Subcutaneous adipose tissue (tissue), 4 donors: Measurements from ENCODE around the gene NRM. TPM values are rescaled to one million over a fixed set of nuclear protein-coding genes. Genes with fewer than 3 reads are reported as not detected.

ENCODE experiments used
- total RNA-seq, 4 donors: library from RNA; depleted of rRNA; stranded (reverse); fragments of >200 nt; gene quantifications; one replicate each; pipeline ENCODE4 v1.1.0, GENCODE V29; 2016
- TF ChIP-seq, protein P1 (sequence below): fragments of 450-650 bp; IDR thresholded peaks from one replicate; pipeline ENCODE4 v1.5.1; 2016; ENCODE audit warnings: low read depth, mild to moderate bottlenecking, control low read depth, antibody characterized with exemption, moderate library complexity

Gene NRM
- total RNA-seq, 4 donors from 2014 or later: 2.0 to 4.2 (median 3.6) TPM

DNA sequence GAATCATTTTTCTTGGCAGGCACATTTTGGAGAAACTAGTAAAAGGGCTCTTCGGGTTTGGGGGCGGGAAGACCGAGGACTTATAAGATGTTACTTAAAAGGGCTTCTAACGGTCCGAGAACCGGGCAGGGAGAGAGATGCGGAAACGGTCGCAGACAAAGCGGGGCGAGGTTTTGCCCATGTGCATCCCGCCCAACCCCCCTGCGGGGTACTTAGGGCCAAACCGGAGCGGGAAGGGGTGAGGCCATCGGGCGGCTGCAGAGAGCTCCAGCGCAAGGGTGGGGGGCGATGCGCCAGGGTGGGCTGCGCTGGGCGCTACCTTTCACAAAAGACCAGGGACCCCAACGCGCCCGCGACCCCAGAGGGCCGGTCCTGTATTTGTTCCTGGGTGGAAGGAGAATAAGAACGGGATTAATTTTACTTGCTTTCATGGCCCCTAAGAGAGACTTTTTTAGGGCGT is 30.0 kb upstream of the NRM start:
- TF ChIP-seq, protein P1, sequence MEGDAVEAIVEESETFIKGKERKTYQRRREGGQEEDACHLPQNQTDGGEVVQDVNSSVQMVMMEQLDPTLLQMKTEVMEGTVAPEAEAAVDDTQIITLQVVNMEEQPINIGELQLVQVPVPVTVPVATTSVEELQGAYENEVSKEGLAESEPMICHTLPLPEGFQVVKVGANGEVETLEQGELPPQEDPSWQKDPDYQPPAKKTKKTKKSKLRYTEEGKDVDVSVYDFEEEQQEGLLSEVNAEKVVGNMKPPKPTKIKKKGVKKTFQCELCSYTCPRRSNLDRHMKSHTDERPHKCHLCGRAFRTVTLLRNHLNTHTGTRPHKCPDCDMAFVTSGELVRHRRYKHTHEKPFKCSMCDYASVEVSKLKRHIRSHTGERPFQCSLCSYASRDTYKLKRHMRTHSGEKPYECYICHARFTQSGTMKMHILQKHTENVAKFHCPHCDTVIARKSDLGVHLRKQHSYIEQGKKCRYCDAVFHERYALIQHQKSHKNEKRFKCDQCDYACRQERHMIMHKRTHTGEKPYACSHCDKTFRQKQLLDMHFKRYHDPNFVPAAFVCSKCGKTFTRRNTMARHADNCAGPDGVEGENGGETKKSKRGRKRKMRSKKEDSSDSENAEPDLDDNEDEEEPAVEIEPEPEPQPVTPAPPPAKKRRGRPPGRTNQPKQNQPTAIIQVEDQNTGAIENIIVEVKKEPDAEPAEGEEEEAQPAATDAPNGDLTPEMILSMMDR: no peak

DNA sequence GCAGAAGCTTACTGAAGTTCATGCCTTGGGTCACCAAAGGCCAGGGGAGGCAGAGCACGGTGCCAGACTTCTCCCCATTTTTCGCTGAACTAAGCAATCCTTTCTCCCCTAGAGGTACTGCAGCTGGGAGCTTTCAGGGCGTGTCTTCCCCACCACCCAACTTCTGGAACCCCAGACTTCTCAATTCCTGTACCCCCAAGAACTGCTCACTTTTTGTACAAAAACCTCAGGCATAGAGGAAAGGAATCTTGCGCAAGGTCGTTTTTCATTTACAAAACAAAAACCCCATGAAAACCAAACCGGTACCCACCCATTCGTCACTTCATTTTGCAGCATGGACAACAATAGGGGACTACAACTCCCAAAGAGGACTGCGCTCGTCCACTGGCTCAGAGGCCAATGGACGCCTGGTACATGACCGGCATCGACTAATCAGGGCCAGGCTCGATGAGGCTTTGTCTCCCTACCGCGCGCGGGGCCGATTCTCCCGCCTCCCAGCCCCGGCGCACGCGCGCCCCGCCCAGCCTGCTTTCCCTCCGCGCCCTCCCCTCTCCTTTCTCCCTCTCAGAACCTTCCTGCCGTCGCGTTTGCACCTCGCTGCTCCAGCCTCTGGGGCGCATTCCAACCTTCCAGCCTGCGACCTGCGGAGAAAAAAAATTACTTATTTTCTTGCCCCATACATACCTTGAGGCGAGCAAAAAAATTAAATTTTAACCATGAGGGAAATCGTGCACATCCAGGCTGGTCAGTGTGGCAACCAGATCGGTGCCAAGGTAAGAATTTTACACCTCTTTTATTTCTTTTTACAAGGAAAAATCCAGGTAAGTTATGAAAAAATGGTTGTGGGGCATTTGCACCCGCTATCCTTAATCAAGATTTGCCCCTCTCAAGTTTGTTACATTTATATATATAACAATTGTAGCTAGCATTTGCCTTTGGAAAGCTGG is 29.3 kb upstream of the NRM start, which contains the start of gene TUBB:
TSS of gene TUBB (plus strand) at position 562 of the 947 bp plus-strand sequence. CDS start at position 717, 155 bp downstream.
- TF ChIP-seq, protein P1: no peak

DNA sequence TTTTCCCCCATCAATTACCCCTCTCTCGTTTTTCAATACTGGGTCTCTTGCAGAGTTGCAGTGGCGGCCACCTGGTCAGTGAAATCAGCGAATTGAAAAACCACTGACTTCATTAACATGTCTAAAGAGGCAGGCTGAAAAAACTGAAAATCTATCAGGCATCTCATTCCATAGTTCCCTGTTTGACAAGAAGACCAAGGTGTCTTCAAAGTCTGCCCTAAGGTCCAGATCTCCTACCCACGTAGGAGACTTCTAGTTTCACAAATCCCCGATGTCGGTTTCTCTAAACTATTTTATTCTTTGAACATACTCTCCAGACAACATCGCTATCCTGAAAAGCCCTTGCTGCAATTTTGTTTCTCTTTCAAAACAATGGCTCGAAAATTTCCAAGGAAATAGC is 28.6 kb upstream of the NRM start:
- TF ChIP-seq, protein P1: no peak

DNA sequence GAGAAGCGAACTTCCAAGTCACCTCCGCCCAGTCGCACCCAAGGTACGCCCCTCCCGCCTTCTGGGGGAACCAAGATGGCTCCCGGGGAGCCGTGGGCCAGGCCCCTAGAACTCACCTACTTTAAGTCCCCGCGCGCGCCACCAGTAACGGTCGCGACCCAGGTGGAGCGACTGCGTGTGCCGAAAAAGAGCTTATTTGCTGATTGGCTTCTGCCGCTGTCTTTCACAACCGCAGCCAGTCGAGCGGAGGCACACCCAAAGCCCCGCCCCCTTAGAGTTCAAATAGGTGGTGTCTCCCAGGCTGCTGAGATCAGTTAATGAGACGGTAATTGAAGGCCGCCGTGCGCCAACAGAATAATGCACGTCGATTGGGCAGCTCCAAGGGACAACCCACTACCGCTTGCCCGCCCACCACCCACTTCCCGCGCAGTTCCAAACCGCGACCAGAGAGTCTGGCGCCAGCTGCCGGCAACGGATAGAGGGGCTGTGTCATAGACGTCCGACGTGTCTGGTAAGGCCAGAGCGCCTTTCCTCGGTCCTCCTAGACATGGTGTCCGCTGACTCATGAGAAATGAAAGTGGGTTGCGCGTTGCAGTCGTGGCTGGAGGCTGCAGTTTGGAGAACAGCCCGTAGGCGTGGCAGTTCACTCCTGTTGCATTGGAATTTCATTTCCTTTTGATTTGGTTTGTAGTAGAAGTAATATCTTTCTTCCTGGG is 26.5 kb upstream of the NRM start, which contains the start of gene MDC1:
TSS of gene MDC1 (minus strand) at position 153 of the 716 bp plus-strand sequence. CDS start 2,106 bp downstream, outside the sequence.
- TF ChIP-seq, protein P1: no peak

DNA sequence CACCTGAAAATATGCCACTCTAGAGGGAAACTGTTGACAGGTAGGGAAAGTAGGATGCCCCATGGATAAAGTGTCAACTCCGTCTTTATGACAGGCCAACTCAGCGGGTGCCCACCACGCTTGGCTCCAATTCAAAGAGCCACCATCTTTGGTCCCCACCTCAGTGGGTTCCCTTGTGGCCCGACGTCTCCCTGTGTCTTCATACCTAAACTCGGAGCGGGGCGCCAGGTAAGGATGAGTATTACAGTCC is 26.0 kb upstream of the NRM start:
- TF ChIP-seq, protein P1: no peak

DNA sequence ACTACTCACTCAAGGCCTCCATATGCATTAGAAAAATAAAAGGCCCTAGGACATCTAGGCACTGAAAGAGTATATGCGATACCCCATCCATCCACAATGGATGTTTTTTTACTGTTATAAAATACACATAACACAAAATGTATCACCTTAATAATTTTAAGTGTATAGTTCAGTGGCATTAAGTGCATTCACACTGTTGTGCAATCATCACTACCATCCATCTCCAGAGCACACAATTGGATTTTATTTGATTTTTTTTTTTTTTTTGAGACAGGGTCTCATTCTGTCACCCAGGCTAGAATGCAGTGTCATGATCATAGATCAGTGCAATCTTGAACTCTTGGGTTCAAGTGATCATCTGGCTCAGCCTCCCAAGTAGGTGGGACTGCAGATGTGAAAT is 23.5 kb upstream of the NRM start:
- TF ChIP-seq, protein P1: no peak

DNA sequence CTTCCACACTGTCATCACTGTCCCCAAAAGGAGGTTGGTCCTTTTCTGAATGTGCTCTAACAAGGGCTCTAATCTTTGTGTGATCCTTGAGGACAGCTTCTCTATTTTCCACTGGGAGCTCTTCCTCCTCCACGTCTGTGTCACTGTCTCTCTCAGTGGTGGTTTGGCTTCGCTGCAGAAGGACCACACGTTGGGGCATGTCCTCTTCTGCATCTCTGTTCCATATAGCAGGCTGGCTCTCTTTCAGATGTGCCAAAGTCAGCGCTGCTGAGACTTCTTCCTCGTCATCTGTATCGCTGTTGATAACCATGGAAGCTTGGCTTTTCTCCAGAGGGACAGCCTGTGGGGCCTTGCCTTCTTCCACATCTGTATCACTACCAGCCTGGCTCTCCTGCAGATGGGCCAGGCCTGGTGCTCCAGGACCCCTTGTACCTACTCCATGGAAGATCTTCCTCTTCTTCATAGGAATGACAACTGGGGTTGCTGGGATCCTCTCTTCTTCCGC is 21.7 kb upstream of the NRM start:
- TF ChIP-seq, protein P1: no peak
